GM13977 (cell line): Measurements from ENCODE around the gene PDCD7.

Experiments
- DNase-seq: peaks from one replicate; pipeline ENCODE4 v3.0.0; 2012; ENCODE audit warnings: low spot score
- in situ Hi-C: fragments of 300-500 bp; cut with MboI; formaldehyde crosslinking; loops from one replicate; pipeline ENCODE4 v1.12.0; 2022; ENCODE audit warnings: low sequenced_read_pairs, low pct_unique_long_range_greater_than_20kb, mixed read lengths, inconsistent platforms; ENCODE audit not compliant: unreplicated experiment
- TF ChIP-seq, protein P1 (sequence below): IDR thresholded peaks from 2 replicates; pipeline ENCODE4 v1.5.1; 2012; ENCODE audit warnings: mild to moderate bottlenecking, control low read depth; ENCODE audit not compliant: insufficient read depth; ENCODE audit errors: extremely low read depth, missing control alignments

The PDCD7 gene

DNA sequence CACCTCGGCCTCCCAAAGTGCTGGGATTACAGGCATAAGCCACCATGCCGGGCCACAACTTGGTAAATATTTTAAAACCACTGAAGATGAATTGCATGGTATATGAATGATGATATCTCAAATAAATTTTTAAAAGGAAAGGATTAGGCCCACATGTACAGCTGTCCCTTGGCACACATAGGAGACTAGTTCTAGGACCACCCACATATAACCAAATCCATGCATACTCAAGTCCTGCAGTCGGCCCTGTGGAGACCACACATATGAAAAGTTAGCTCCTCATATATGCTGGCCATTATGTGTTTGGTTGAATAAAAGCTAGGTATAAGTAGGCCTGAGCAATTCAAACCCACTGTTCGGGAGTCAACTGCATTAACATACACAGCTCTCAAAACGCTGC lies 40.9 kb upstream of the PDCD7 start:
- no peak for DNase-seq
- TF ChIP-seq, protein P1, sequence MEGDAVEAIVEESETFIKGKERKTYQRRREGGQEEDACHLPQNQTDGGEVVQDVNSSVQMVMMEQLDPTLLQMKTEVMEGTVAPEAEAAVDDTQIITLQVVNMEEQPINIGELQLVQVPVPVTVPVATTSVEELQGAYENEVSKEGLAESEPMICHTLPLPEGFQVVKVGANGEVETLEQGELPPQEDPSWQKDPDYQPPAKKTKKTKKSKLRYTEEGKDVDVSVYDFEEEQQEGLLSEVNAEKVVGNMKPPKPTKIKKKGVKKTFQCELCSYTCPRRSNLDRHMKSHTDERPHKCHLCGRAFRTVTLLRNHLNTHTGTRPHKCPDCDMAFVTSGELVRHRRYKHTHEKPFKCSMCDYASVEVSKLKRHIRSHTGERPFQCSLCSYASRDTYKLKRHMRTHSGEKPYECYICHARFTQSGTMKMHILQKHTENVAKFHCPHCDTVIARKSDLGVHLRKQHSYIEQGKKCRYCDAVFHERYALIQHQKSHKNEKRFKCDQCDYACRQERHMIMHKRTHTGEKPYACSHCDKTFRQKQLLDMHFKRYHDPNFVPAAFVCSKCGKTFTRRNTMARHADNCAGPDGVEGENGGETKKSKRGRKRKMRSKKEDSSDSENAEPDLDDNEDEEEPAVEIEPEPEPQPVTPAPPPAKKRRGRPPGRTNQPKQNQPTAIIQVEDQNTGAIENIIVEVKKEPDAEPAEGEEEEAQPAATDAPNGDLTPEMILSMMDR: no peak
- in situ Hi-C loops: no loop called here

DNA sequence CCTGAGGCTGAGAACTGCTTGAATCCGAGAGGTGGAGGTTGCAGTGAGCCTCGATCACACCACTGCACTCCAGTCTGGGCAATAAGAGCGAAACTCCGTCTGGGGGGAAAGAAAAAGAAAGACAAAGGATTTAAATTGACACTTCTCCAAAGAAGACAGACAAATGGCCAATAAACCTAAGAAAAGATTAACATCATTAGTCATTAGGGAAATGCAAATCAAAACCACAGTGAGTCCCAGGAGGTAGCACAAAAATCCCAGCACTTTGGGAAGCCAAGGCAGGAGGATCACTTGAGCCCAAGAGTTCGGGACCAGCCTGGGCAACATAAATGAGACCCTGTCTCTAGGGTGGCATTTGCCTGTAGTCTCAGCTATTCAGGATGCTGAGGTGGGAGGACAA lies 38.9 kb upstream of the PDCD7 start:
- DNase-seq: no peak
- in situ Hi-C loops: no loop called here
- TF ChIP-seq, protein P1: no peak

DNA sequence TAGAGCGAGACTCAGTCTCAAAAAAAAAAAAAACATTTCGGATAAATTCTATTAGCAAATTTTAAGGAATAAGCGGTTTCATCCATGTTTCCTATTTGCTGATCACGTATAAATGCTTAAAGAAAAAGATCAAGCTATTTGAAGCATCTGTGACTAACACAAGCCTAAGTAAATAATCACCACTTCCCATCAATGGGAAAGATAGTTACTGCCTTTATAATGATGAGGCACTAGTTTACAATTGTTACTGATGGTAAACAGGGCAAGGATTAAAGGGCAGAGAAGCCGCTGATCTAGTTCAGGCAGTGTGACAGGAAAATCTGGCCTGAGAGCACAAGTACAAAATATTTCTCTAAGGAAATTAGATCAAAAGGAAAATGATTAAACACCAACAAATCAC lies 37.8 kb upstream of the PDCD7 start:
- DNase-seq: no peak
- TF ChIP-seq, protein P1: no peak
- in situ Hi-C loops: no loop called here

DNA sequence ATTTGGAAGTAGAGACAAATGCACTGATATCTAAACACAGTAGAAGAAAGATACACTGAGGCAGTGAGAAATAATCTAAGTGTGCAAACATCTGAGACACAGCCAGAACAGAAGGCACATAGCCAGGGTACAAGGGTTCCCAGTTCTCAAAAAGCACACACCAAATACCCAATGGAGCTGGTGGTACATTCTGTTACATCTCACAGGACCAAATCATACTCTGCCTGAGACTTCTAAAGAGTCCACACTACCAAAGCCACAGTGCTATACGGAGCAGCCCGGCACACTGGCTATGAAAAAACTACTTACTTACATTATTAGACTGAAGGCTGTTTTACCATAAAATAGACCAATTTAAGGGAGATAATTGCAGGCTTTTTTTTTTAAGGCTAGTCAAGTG lies 32.3 kb upstream of the PDCD7 start:
- in situ Hi-C loops: no loop called here

DNA sequence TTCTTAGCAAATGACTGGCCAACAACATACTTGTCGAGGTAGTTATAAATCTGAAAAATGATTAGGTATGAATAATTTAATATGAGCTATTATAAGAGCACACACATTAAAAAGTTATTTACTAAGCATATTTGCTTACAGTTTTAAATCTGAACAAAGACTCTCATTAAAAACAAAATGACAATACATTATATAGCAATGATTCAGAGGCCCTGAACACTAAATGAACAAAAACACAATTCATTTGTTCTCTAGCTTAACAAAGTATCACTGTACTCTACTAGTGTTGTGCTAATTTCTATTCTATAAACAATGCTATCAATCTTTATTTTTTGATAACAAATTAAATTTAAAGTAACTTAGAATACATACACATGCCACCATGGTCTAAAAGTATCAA lies 30.5 kb upstream of the PDCD7 start:
- TF ChIP-seq, protein P1: no peak
- DNase-seq: no peak
- in situ Hi-C loops: no loop called here

More for the DNA sequence above, 32.3 kb upstream of the PDCD7 start:
- TF ChIP-seq, protein P1: no peak
- DNase-seq: no peak

DNA sequence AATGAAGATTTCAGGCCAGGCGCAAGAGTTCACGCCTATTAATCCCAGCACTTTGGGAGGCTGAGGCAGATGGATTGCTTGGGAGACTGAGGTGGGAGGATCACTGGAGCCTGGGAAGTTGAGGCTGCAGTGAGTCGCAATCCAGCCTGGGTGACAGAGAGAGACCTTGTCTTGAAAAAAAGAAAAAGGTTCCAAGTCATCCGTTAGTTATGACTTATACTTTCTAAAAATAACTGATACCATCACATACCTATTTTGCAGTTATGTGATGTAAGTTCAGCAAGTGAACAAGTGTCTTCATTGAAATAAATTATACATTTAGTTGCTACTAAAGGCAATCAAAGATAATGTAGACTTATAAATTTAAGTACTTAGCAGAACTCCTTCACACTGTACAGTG lies 29.4 kb upstream of the PDCD7 start:
- TF ChIP-seq, protein P1: no peak
- no peak for DNase-seq
- in situ Hi-C loops: no loop called here

DNA sequence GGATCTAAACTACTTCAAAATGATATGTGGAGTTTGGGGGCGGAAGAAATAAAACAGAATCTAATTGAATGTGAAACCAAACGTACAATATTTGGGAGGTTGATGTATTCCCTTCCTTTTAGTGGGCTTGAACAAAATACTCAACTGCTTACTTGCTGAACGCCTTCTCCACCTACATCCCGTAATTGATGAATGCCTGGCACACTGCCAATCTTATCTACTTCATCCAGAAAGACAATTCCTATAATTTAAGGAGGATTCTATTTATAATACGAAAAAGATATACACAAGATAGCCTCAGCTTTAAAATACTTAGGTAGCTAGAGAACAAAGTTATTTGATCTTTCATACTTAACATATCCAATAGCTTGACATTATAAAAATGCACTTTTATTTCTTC lies 23.1 kb upstream of the PDCD7 start:
- TF ChIP-seq, protein P1: no peak
- in situ Hi-C loops: no loop called here
- no peak for DNase-seq
